GM12874 (cell line): Measurements from ENCODE around the gene DNAI2.

Experiments used
- CTCF ChIP-seq: IDR thresholded peaks from 2 replicates; pipeline ENCODE4 v1.5.1; 2011; ENCODE audit warnings: low read depth, mild to moderate bottlenecking, control low read depth, low read length, moderate library complexity; ENCODE audit not compliant: insufficient read depth

Gene DNAI2

GRCh38 chr17:74337834-74338500, 63.9 kb downstream of the DNAI2 start:
- no peak for TF ChIP-seq CTCF

- no peak for TF ChIP-seq CTCF
Measured at GRCh38 chr17:74339537-74340195, 65.6 kb downstream of the DNAI2 start.

GRCh38 chr17:74340470-74341023, 66.5 kb downstream of the DNAI2 start:
- no peak for TF ChIP-seq CTCF

GRCh38 chr17:74342224-74342623, 68.2 kb downstream of the DNAI2 start:
- TF ChIP-seq CTCF = no peak

GRCh38 chr17:74343121-74343520, 69.1 kb downstream of the DNAI2 start:
- no peak for TF ChIP-seq CTCF

GRCh38 chr17:74343526-74344284, 69.7 kb downstream of the DNAI2 start:
- TF ChIP-seq CTCF = no peak

- TF ChIP-seq CTCF = no peak
Measured at GRCh38 chr17:74344658-74345057, 70.6 kb downstream of the DNAI2 start.
